HG02943 (cell line): ENCODE results near the gene C10orf71.

Source experiments
- ATAC-seq: cut with Tn5 transposase; IDR thresholded peaks from one replicate; pipeline ENCODE4 v1.9.1; 2021; ENCODE audit warnings: mild to moderate bottlenecking, low read depth, moderate library complexity; ENCODE audit not compliant: unreplicated experiment

The C10orf71 gene

DNA sequence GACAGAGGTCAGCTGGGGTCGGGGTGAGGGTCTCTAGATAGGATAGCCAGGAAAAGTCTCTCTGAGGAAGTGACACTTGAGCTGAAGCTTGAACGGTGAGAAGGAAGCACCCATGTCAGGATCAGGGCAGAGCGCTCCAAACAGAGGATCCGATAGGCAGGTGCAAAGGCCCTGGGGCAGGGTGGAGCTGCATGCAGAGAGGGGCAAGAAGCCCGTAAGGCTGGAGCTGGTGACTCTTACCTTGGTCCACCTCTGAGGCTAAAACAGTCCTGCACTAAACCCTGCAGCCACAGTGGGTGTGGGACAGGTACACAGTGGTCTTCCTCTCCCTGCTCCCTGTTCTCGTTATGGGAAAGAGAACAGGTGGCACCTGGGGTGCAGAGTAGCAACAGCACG lies 5.8 kb upstream of the C10orf71 start:
- no peak for ATAC-seq

DNA sequence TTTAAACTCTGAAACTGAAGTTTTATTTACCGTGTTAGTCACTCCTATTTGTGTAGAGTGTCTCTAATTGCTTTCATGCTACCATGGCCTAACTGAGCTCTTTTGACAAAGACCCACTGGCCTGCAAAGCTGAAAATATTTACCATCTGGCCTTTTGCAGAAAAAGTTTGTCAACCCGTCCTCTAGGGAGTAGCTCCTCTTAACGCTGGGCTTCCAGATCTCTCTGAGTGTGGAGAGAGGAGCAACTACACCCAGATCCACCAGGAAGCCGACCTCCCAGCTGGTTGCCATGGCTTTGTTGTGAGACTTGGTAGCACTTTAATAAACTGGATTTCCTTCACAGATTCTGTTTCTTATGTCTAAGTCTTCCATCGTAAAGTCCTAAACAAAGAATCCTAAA lies 4.2 kb upstream of the C10orf71 start:
- no peak for ATAC-seq

DNA sequence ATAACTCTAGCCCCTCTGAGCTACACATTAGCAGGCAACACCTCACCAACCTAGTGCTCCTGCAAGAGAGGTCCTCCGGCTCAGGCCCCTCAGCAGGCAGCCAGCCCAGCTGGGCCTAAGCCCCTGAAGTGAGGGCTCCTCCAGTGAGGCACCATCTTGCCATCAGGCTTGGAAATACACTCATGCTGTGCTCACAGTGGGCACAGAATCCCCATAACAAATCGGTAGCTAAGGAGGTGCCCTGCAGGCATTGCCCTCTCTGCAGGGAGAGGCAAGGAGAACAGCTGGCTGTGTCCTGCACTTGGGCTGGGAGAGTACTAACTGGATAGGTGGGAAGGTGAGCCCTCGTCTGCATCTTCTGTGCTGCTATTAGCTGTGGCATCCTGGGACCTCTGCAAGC lies 3.7 kb upstream of the C10orf71 start:
- no peak for ATAC-seq

DNA sequence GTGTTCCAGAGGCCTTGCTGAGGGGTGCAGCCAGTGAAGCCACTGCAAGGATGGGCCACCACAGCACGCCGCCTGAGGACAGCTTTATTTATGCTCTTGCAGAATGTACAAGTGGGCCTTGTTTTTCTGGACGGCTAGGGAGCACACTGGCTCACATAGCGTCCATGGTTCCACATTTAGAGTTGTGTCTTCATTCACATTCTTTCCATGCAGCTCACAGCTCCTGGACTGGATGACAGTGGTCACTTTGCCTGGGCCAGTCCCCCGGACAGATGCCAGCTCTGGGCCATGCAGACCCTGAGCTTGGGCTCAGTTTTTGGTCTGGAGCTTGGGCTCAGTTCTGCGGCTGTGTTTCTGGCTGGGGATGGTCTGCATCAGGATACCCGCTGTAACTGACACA lies 2.6 kb upstream of the C10orf71 start:
- ATAC-seq: no peak

DNA sequence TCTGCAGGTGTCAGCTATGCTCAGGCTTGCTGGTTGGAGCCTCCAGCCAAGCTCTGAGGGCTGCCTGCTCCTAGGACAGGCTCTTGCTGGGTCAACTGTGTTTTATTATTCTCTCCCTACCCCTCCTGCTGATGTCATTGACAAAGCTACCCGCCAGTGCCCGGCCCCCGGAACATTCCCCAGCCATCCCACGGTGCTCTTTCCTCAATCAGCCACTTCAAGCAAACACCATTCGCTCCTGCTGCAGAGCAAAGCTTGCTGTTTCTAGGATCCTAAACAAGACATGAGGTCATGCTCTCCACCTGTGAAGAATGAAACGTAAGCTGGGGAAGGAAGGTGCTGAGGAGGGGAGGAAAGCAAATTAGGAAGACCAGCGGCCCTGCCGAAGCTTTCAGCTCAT lies 2.1 kb upstream of the C10orf71 start:
- no peak for ATAC-seq

DNA sequence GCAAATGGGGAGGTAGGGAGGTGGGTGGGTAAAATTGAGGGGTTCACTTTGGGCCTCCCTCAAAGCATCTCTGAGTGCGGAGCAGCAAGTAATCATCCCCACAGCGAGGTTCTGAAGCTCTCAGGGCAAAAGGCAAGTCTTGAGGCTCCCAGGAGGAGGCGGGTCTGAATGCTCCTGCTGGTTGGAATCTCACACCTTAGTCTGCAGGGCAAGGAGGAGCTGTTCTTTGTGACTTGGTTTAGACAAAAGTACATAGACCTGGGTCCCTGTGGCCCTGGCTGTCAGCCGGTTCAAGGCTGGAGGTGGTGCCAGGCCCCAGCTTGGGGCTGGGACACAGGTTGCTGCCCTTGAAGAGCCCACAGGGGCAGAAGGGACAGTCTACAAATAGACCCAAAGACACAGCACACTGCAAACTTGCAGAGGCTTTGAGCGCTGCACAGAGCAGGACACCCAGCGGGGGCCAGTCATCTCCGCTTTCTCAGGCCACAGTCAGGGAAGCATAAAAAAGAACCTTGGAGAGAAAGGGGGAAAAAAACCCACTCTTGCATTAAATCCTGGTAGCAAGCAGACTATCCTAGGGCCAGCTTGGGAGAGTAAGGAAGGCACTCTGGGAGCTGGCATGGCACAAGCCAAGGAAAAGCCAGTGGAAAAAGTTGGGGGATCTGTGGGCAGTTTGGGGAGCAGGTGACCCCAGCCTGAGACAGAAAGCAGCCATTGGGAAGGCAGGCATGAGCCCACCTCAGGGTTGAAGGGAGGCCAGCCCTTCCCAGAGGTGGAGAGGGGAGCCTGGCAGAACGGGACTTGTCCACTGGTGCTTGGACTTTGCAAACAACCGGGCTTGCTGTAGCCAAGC lies 926 bp upstream of the C10orf71 start:
- ATAC-seq: no peak

GRCh38 chr10:49298671-49298982 lies 343 bp upstream of the C10orf71 start:
- ATAC-seq: no peak

DNA sequence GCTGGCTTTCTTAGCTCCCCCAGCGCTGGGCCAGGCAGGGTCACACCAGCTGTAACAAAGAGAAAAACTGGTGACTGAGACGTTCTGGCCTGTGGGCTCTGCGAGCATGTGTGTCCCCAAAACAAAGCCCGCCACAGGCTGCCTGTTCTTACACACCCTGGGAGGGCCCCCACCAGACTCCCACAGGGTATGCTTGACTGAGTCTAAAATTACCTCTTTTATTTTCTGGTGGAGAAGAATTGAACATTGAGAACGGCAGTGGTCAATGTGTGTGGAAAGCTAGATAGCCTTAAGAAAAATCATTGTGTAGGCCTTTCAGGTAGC lies 808 bp downstream of the C10orf71 start:
- ATAC-seq: no peak

DNA sequence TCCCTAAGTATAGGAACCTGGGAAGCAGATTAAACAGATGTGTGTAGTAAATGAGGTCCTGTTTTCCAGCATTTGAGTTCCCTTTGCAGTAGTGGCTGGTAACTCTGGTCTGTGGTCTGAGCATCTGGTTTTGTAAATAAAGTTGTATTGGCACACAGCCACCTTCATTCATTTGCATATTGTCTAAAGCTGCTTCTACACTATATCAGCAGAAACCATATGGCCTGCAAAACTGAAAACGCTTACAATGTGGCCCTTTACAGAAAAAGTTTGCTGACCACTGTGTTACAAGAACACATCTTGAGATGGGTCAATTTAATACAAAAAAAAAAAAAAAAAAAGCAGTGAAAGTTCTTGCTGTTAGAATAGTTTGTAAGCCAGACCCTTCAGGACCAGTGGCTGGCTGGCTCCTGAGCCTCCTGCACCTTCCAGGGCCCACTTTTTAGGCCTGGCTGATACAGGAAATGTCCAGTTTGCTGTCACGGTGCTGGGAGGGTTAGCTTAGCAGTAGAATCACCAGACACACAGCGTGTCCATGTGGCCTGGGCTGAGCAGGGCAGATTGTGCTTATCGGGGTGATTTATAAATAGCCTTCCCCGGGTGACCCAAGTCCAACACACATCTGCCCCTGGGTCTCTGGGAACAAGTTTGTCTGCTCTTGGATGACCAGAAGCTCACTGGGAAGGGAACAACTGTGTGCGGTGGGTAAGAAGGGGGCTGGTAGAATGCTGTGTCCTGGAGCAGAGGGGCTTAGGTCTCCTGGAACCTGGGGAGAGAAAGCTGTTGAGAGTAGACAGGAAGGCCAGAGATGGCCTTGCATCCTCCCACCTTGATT lies 1.4 kb downstream of the C10orf71 start:
- ATAC-seq: no peak

GRCh38 chr10:49301302-49301701 lies 2.3 kb downstream of the C10orf71 start:
- ATAC-seq: no peak

GRCh38 chr10:49302088-49302487 lies 3.1 kb downstream of the C10orf71 start:
- no peak for ATAC-seq

GRCh38 chr10:49303711-49304110 lies 4.7 kb downstream of the C10orf71 start:
- ATAC-seq: no peak

GRCh38 chr10:49304137-49304536 lies 5.2 kb downstream of the C10orf71 start:
- ATAC-seq: no peak

DNA sequence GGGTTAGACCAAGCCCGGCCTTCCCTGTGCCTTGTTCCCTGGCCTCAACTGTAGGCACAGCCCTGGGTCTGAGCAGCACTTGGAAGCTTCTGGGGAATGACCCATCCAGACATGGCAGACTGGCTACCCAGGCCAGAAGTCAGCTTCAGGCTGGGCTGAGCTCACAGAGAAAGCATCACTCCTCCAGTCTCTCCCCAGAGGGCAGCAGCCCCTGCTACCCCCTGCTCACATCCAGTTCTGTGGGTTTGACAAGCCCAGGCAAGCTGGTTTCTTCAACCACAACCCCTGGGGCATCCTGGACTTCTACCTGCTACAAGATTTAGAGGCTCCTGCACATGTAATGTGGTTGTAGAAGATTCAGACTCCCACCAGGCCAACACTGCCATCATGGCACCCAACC lies 9.0 kb downstream of the C10orf71 start:
- ATAC-seq: no peak

DNA sequence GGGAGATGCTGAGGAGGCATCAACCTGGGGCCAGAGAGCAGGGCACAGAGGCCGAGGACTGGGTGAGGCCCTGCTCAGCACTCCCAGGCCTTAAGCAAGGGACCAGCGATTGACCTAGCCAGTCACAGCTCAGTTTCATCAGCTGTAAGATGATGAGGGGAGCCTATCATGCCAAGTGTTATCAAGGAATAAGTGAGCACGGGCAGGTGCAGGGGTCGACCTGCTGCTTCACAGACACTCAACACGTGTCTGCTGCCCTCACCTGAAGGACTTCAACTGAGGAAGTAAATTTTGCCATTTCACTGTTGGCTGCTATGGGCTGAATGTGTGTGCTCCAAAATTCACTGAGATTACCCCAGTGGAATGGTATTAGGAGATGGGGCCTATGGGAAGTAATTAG lies 9.9 kb downstream of the C10orf71 start:
- ATAC-seq: no peak

GRCh38 chr10:49309691-49310411 lies 10.9 kb downstream of the C10orf71 start:
- no peak for ATAC-seq

GRCh38 chr10:49310460-49310859 lies 11.5 kb downstream of the C10orf71 start:
- no peak for ATAC-seq

- ATAC-seq: no peak
Measured at GRCh38 chr10:49310901-49311554, 12.1 kb downstream of the C10orf71 start.

DNA sequence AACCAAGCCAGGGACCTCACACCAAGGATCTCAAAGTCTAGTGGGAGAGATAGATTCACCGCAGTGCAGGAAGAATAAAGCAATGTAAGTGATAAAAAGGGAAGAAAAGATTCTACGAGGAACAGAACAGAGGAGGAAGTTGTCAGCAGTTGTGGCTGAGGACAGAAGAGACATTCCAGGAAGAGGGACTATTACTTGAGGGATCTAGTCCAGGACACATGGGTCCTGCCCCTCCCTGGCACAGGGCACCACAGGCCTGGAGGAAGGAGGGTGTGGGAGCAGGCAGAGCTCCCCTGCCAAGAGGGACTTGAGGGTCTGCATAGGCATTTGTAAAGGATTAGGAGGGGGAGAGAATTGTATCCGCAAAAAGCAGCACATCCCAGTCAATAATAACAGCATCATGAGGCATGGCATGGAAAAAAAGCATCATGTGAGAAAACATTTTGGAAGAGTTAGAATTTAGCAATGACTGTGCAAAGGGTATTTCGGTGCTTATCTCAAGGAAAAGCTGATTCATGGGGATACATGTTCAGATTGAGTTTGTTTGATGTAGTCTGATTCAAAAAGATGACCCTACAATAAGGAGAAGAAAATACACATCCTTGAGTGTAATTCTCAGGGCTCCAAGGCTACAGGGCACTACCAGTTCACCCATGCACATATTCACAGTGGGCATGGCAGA lies 12.7 kb downstream of the C10orf71 start:
- ATAC-seq: no peak

- ATAC-seq: no peak
Measured at GRCh38 chr10:49312246-49312869, 13.4 kb downstream of the C10orf71 start.
